Smooth muscle cell of trachea (primary cell): ENCODE measurements around the gene SIPA1. TPM values are rescaled to one million over a fixed set of nuclear protein-coding genes. Genes with fewer than 3 reads are reported as not detected.

Source experiments
- total RNA-seq: library from RNA; depleted of rRNA; stranded (reverse); fragments of >200 nt; gene quantifications from 2 replicates; pipeline ENCODE4 v1.2.1, GENCODE V29; 2014

SIPA1 gene
- total RNA-seq, result 25.1 and 25.2 TPM in 2 replicates

GRCh38 chr11:65637794-65638419 lies at the start of gene SIPA1:
SIPA1 (plus strand) TSS chr11:65638101; CDS start chr11:65640922, 2,821 bp downstream.

GRCh38 chr11:65595543-65596281 lies 42.2 kb upstream of the SIPA1 start, which contains the start of gene KCNK7:
KCNK7 (minus strand) TSS chr11:65595800; CDS start chr11:65595772, 28 bp downstream.

GRCh38 chr11:65615229-65615949 lies 22.5 kb upstream of the SIPA1 start, which contains the start of gene PCNX3:
PCNX3 (plus strand) TSS chr11:65615776; CDS start chr11:65616312, 536 bp downstream.

GRCh38 chr11:65662799-65663638 lies 25.1 kb downstream of the SIPA1 start, which contains the start of gene RELA:
RELA (minus strand) TSS chr11:65662916; CDS start chr11:65662832, 84 bp downstream.

Other genes with a start within 250 kb of the SIPA1 start
- 322 and 406 TPM in 2 replicates for gene NEAT1, start 215.3 kb upstream of the SIPA1 start, total RNA-seq
- gene MALAT1, start 139.1 kb upstream of the SIPA1 start, total RNA-seq, result 13,561 and 20,792 TPM in 2 replicates
- 77.2 and 139 TPM in 2 replicates for gene SCYL1, start 113.0 kb upstream of the SIPA1 start, total RNA-seq
- 38.7 and 93.8 TPM in 2 replicates for gene LTBP3, start 79.7 kb upstream of the SIPA1 start, total RNA-seq
- 36.7 and 55.1 TPM in 2 replicates for gene ZNRD2, start 67.6 kb upstream of the SIPA1 start, total RNA-seq
- 11.8 and 30.3 TPM in 2 replicates for gene FAM89B, start 65.6 kb upstream of the SIPA1 start, total RNA-seq
- 60.4 and 79.7 TPM in 2 replicates for gene EHBP1L1, start 62.0 kb upstream of the SIPA1 start, total RNA-seq
- 0.29 and 0.50 TPM in 2 replicates for gene KCNK7, start 42.3 kb upstream of the SIPA1 start, total RNA-seq
- 25.8 and 26.3 TPM in 2 replicates for gene MAP3K11, start 23.9 kb upstream of the SIPA1 start, total RNA-seq
- gene PCNX3, start 22.3 kb upstream of the SIPA1 start, total RNA-seq, result 22.7 and 30.8 TPM in 2 replicates
- 9.3 and 23.8 TPM in 2 replicates for gene RELA, start 24.8 kb downstream of the SIPA1 start, total RNA-seq
- gene KAT5, start 74.2 kb downstream of the SIPA1 start, total RNA-seq, result 45.4 and 47.3 TPM in 2 replicates
- gene RNASEH2C, start 82.7 kb downstream of the SIPA1 start, total RNA-seq, result 32.9 and 57.7 TPM in 2 replicates
- gene AP5B1, start 142.9 kb downstream of the SIPA1 start, total RNA-seq, result 7.1 and 10.6 TPM in 2 replicates
- gene OVOL1, start 149.0 kb downstream of the SIPA1 start, total RNA-seq, result not detected in 2 replicates
- gene SNX32, start 195.9 kb downstream of the SIPA1 start, total RNA-seq, result 1.2 and 3.1 TPM in 2 replicates
- gene CFL1, start 220.1 kb downstream of the SIPA1 start, total RNA-seq, result 951 and 1,471 TPM in 2 replicates
- 47.6 and 51.9 TPM in 2 replicates for gene MUS81, start 222.3 kb downstream of the SIPA1 start, total RNA-seq
- 56.3 and 157 TPM in 2 replicates for gene EFEMP2, start 234.7 kb downstream of the SIPA1 start, total RNA-seq
- gene CTSW, start 241.7 kb downstream of the SIPA1 start, total RNA-seq, result not detected in 2 replicates